ENCODE data around the gene ZFP36L1. TPM values are rescaled to one million over a fixed set of nuclear protein-coding genes. Genes with fewer than 3 reads are reported as not detected.

ZFP36L1 gene
- total RNA-seq, 2 donors from 2014 or later, result 99.4 to 99.6 TPM

DNA sequence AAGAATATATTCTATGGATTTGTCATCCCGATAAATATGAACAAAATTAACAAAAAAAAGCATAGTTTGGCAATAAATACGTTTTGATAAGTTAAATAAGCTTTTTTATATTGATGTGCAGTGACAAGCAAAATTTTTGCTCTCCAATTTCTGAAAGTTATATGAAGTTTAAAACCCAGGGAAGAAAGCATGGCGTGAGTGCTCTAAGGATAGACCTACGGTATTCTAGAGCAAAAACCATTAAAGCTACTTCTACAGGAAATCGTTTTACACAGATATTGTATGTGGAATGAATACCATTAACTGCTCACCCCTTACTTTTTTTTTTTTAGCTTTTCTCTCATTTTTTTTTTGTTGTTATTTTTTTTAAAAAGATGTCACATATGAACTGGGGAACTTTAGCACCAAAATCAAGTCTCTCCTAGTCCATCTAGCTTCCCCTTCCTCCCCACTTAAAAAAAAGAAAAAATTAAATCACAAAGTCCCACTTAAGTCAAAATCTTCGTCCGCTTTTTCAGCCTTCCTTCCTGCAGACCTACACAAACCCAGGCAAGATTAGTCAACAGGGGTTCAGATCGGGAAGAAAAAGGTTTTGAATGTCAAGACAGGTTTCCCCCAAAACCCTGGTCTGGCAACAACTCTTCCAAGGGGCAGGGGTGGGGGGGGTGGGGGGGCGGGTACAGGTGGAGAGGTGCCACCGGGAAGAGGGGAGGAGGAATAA is 4.4 kb downstream of the ZFP36L1 start:
- H3K27me3 Mint-ChIP-seq (ENCODE audit: insufficient read depth), result no peaks in the 10 kb centered on the region
- peak overlapping the region; percentile 24 for H3K27ac Mint-ChIP-seq
- no peak for DNase-seq
- Histone ChIP-seq H3K4me1 (ENCODE audit: control insufficient read depth, insufficient read depth, low read length) (peaks cover 2% of the 10 kb centered on the region), H3K9ac (ENCODE audit: extremely low read depth, low read length, poor library complexity, severe bottlenecking) (no peak overlapping the region), H3K27me3 (ENCODE audit: control insufficient read depth, insufficient read depth, low read length, poor library complexity, severe bottlenecking) (no peaks in the 10 kb centered on the region), H3K36me3 (ENCODE audit: control insufficient read depth, insufficient read depth, low read length) (peaks cover 33% of the 10 kb centered on the region), H3K9me3 (ENCODE audit: control insufficient read depth, low read length) (no peaks in the 10 kb centered on the region), H3K27ac (ENCODE audit: low read depth, low read length) (no peak overlapping the region), H3K4me3 (ENCODE audit: low read length) (no peak overlapping the region)
- TF ChIP-seq, protein P1, sequence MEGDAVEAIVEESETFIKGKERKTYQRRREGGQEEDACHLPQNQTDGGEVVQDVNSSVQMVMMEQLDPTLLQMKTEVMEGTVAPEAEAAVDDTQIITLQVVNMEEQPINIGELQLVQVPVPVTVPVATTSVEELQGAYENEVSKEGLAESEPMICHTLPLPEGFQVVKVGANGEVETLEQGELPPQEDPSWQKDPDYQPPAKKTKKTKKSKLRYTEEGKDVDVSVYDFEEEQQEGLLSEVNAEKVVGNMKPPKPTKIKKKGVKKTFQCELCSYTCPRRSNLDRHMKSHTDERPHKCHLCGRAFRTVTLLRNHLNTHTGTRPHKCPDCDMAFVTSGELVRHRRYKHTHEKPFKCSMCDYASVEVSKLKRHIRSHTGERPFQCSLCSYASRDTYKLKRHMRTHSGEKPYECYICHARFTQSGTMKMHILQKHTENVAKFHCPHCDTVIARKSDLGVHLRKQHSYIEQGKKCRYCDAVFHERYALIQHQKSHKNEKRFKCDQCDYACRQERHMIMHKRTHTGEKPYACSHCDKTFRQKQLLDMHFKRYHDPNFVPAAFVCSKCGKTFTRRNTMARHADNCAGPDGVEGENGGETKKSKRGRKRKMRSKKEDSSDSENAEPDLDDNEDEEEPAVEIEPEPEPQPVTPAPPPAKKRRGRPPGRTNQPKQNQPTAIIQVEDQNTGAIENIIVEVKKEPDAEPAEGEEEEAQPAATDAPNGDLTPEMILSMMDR (conservative IDR thresholded peaks at IDR 0.05), result no peak
- peak overlapping the region; percentile 100 for H3K4me3 Mint-ChIP-seq
- 95 to 97% methylated on average over 7 to 8 of the region's 10 CpGs for WGBS, 2 experiments (ENCODE audit: insufficient coverage in 1 of 2, insufficient read length in 1 of 2)
- no peaks in the 10 kb centered on the region for H3K9me3 Mint-ChIP-seq
- H3K36me3 Mint-ChIP-seq (ENCODE audit: low read depth), result peaks cover 38% of the 10 kb centered on the region
- H3K4me1 Mint-ChIP-seq, result peaks cover 39% of the 10 kb centered on the region

DNA sequence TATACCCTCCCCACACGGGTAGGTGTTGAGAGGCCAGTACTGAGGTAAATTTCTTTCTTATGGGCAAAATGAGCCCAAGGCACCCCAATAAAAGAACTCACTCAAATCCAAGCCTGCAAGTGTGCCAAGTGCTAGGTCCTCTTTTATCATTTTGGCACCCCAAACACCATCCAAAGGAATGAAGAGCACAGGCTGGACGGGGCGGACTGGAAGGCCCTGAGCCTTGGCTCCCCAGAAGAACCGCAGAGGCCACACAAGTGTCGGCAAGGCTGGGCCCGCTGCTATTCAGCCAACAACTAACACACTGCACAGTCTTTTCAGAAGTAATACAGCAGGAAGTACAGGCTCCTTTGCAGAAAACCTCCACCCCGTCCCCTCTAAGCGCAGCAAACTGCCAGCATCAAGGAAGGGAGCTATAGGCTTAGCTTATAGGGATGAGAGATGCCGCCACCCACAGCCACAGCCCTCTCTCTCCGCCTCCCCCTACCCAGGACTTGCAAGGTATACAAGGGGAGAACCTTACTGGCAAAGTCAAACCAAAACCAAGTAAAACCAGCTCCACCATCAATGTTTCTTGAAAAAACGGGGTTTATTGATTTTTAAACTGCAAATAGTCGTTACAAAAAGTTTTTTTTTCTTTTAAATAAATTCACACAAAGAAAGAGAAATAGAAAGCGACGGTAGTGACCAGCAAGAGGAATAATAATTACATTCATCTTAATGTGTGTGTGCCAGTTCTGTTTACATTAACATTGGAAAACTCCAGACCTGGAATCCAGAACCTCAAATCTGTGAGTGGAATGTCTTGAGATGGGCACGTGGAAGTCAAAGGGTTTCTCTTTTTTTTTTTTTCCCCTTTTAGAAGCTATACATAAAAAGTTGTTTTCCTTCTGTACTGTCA is 5.5 kb downstream of the ZFP36L1 start:
- Histone ChIP-seq H3K27me3 (ENCODE audit: control insufficient read depth, insufficient read depth, low read length, poor library complexity, severe bottlenecking) (no peaks in the 10 kb centered on the region), H3K36me3 (ENCODE audit: control insufficient read depth, insufficient read depth, low read length) (peaks cover 33% of the 10 kb centered on the region), H3K4me3 (ENCODE audit: low read length) (no peak overlapping the region), H3K4me1 (ENCODE audit: control insufficient read depth, insufficient read depth, low read length) (peaks cover 7% of the 10 kb centered on the region), H3K27ac (ENCODE audit: low read depth, low read length) (no peak overlapping the region), H3K9ac (ENCODE audit: extremely low read depth, low read length, poor library complexity, severe bottlenecking) (no peak overlapping the region), H3K9me3 (ENCODE audit: control insufficient read depth, low read length) (no peaks in the 10 kb centered on the region)
- peak; percentile 76 for DNase-seq
- peaks cover 42% of the 10 kb centered on the region for H3K4me1 Mint-ChIP-seq
- H3K36me3 Mint-ChIP-seq (ENCODE audit: low read depth), result peaks cover 38% of the 10 kb centered on the region
- H3K9me3 Mint-ChIP-seq, result no peaks in the 10 kb centered on the region
- H3K27me3 Mint-ChIP-seq (ENCODE audit: insufficient read depth), result no peaks in the 10 kb centered on the region
- H3K4me3 Mint-ChIP-seq, result no peak overlapping the region
- TF ChIP-seq, protein P1 (conservative IDR thresholded peaks at IDR 0.05), result no peak
- H3K27ac Mint-ChIP-seq, result peak overlapping the region; percentile 63
- WGBS, 2 experiments (ENCODE audit: insufficient coverage in 1 of 2, insufficient read length in 1 of 2), result 83 to 90% methylated on average over 4 to 14 of the region's 15 CpGs

DNA sequence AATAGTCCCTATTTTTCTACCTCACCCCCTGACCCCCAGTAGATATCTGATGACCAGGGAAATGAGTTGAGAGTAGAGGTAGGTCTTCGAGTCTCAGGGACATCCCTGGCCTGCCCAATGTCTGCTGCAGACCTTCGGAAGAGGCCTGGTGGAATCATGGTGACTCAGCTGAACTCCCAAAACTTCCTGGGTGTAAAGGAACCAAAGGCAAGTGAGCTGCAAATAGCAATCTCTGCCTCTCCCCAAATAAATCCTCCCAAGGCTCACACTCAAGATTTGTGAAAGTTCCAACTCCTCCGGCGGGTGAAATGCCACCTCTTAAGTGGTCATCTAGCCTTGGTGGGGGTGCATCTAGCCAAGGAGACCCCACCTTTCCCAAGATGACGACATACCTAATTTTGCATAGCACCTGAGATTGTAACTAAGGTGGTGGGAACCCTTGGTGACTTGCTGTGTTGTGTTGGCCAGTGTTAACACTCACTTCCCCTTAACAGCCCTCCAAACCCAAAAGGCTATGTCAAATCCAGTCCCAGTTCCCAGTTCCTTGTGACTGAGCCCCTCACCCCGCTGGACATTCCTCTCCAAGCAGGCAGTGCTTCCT is 6.3 kb downstream of the ZFP36L1 start:
- Mint-ChIP-seq H3K4me1 (peaks cover 42% of the 10 kb centered on the region), H3K27ac (peak overlapping the region; percentile 63), H3K9me3 (no peaks in the 10 kb centered on the region), H3K4me3 (no peak overlapping the region), H3K27me3 (ENCODE audit: insufficient read depth) (no peaks in the 10 kb centered on the region), H3K36me3 (ENCODE audit: low read depth) (peaks cover 38% of the 10 kb centered on the region)
- DNase-seq, result peak; percentile 72
- 81 to 82% methylated on average over 4 to 6 of the region's 6 CpGs for WGBS, 2 experiments (ENCODE audit: insufficient coverage in 1 of 2, insufficient read length in 1 of 2)
- TF ChIP-seq, protein P1 (conservative IDR thresholded peaks at IDR 0.05), result no peak
- H3K27ac ChIP-seq (ENCODE audit: low read depth, low read length), result no peak overlapping the region
- peaks cover 33% of the 10 kb centered on the region for H3K36me3 ChIP-seq (ENCODE audit: control insufficient read depth, insufficient read depth, low read length)
- H3K27me3 ChIP-seq (ENCODE audit: control insufficient read depth, insufficient read depth, low read length, poor library complexity, severe bottlenecking), result no peaks in the 10 kb centered on the region
- H3K9ac ChIP-seq (ENCODE audit: extremely low read depth, low read length, poor library complexity, severe bottlenecking), result no peak overlapping the region
- no peaks in the 10 kb centered on the region for H3K9me3 ChIP-seq (ENCODE audit: control insufficient read depth, low read length)
- H3K4me3 ChIP-seq (ENCODE audit: low read length), result no peak overlapping the region
- H3K4me1 ChIP-seq (ENCODE audit: control insufficient read depth, insufficient read depth, low read length), result peaks cover 10% of the 10 kb centered on the region
